Upper lobe of left lung (tissue), 6 donors: ENCODE data around the gene RAN. TPM values are rescaled to one million over a fixed set of nuclear protein-coding genes. Genes with fewer than 3 reads are reported as not detected.
"Not testable (repeated sequence)": the region's sequence is repeated elsewhere in the genome, so short reads cannot be mapped to it uniquely, and the experiment has no call there.

Source experiments
- ATAC-seq, 2 donors: fragments of 200-7000 bp; cut with Tn5 transposase; one replicate each; pipeline ENCODE4 v1.9.1; 2022; ENCODE audit warnings: mild to moderate bottlenecking in 2 of 2, moderate library complexity in 2 of 2; ENCODE audit not compliant: low FRiP score in 2 of 2
- DNase-seq, 2 donors: peaks; one replicate each; pipeline ENCODE4 v3.0.0-alpha.2; 2019 to 2020
- H3K27ac ChIP-seq, 4 donors: fragments of 200-600 bp; sonication (generic); one replicate each; pipeline ENCODE4 v1.5.1; 2016 to 2019
- H3K27me3 ChIP-seq, 4 donors: fragments of 200-600 bp; sonication (generic); one replicate each; pipeline ENCODE4 v1.5.1; 2017 to 2019
- H3K36me3 ChIP-seq, 4 donors: fragments of 200-600 bp; sonication (generic); one replicate each; pipeline ENCODE4 v1.5.1; 2016 to 2019
- H3K4me1 ChIP-seq, 4 donors: fragments of 200-600 bp; sonication (generic); one replicate each; pipeline ENCODE4 v1.5.1; 2018 to 2019
- H3K4me3 ChIP-seq, 4 donors: fragments of 200-600 bp; sonication (generic); one replicate each; pipeline ENCODE4 v1.5.1; 2017 to 2019; ENCODE audit warnings: mild to moderate bottlenecking in 2 of 4, moderate library complexity in 1 of 4
- H3K9me3 ChIP-seq, 4 donors: fragments of 200-600 bp; sonication (generic); one replicate each; pipeline ENCODE4 v1.5.1; 2018 to 2019
- CTCF ChIP-seq, 6 experiments: fragments of 450-650 bp in 4 of 6; fragments of 200-600 bp in 2 of 6; sonication (generic) in 2 of 6; IDR thresholded peaks; one replicate each; pipeline ENCODE4 v1.5.1; 2016 to 2019; ENCODE audit warnings: antibody characterized with exemption in 6 of 6
- EP300 ChIP-seq, 4 donors: sonication (generic); formaldehyde crosslinking; IDR thresholded peaks; one replicate each; pipeline ENCODE4 v1.5.1; 2017; ENCODE audit warnings: antibody characterized with exemption in 4 of 4, control low read depth in 2 of 4
- POLR2A ChIP-seq, 4 donors: fragments of 450-650 bp; IDR thresholded peaks; one replicate each; pipeline ENCODE4 v1.5.1; 2016 to 2017; ENCODE audit warnings: antibody characterized with exemption in 4 of 4, mild to moderate bottlenecking in 2 of 4
- POLR2AphosphoS5 ChIP-seq, 2 donors: sonication (generic); formaldehyde crosslinking; IDR thresholded peaks; one replicate each; pipeline ENCODE4 v1.5.1; 2017; ENCODE audit warnings: antibody characterized with exemption in 2 of 2
- WGBS, 2 donors: methylation state at CpG; one replicate each; pipeline ENCODE4 v1.1.5; 2017 to 2018; 5-methylcytosine and 5-hydroxymethylcytosine counted together
- total RNA-seq, 6 donors: library from RNA; depleted of rRNA in 4 of 6; stranded (reverse); fragments of >200 nt in 4 of 6; gene quantifications; one replicate each; pipeline versions ENCODE4 v1.1.0 to v1.2.1, GENCODE V29; 2016 to 2021
- donor health status: DM: no; HTN: no; CAD: no; lungs with moderate emphysema.
- donor health status: DM: no; HTN: yes; CAD: no; lungs with severe emphysema.

RAN gene
- total RNA-seq, 6 donors from 2014 or later: 75.4 to 406 (median 188) TPM

- peak in 1 of 2 donors; percentile 11 for ATAC-seq
- H3K4me3 ChIP-seq: peak overlapping the region in 2 of 4 donors; percentile 20 to 37
Measured at GRCh38 chr12:130880411-130880885, 8.6 kb downstream of the RAN start.

GRCh38 chr12:130881046-130881445 lies 9.2 kb downstream of the RAN start:
- Histone ChIP-seq H3K9me3 (no peaks in the 10 kb centered on the region), H3K4me1 (peaks cover 0 to 5% (median 0%) of the 10 kb centered on the region in 4 donors), H3K36me3 (peaks cover 4 to 16% (median 7%) of the 10 kb centered on the region in 4 donors), H3K27ac (no peak overlapping the region), H3K4me3 (no peak overlapping the region), H3K27me3 (no peaks in the 10 kb centered on the region)
- TF ChIP-seq POLR2AphosphoS5 (IDR thresholded peaks at IDR 0.05) (no peak), CTCF (IDR thresholded peaks at IDR 0.05) (no peak), EP300 (IDR thresholded peaks at IDR 0.05) (no peak), POLR2A (IDR thresholded peaks at IDR 0.05) (no peak)
- ATAC-seq (peak; percentile 13 to 28), DNase-seq (no peak)
- 86 to 88% methylated on average over 5 of the region's 5 CpGs for WGBS, 2 donors

More at GRCh38 chr12:130880411-130880885, 8.6 kb downstream of the RAN start:
- 42 to 48% methylated on average over 10 of the region's 10 CpGs for WGBS, 2 donors
- no peak overlapping the region for H3K27ac ChIP-seq
- peaks cover 0 to 5% (median 0%) of the 10 kb centered on the region in 4 donors for H3K4me1 ChIP-seq
- peaks cover 9 to 22% (median 13%) of the 10 kb centered on the region in 4 donors for H3K36me3 ChIP-seq
- DNase-seq: no peak
- no peaks in the 10 kb centered on the region for H3K9me3 ChIP-seq
- H3K27me3 ChIP-seq: no peaks in the 10 kb centered on the region
- no peak for TF ChIP-seq EP300 (IDR thresholded peaks at IDR 0.05)
- TF ChIP-seq CTCF (IDR thresholded peaks at IDR 0.05): no peak
- no peak for TF ChIP-seq POLR2A (IDR thresholded peaks at IDR 0.05)
- no peak for TF ChIP-seq POLR2AphosphoS5 (IDR thresholded peaks at IDR 0.05)

- Histone ChIP-seq H3K27me3 (no peaks in the 10 kb centered on the region), H3K36me3 (peaks cover 3 to 11% (median 3%) of the 10 kb centered on the region in 4 donors), H3K4me1 (peaks cover 0 to 5% (median 0%) of the 10 kb centered on the region in 4 donors), H3K9me3 (no peaks in the 10 kb centered on the region), H3K4me3 (no peak overlapping the region), H3K27ac (no peak overlapping the region)
- no peak for DNase-seq
- TF ChIP-seq CTCF (IDR thresholded peaks at IDR 0.05) (no peak), POLR2AphosphoS5 (IDR thresholded peaks at IDR 0.05) (no peak), EP300 (IDR thresholded peaks at IDR 0.05) (no peak), POLR2A (IDR thresholded peaks at IDR 0.05) (no peak)
- ATAC-seq: no peak
- WGBS, 2 donors: 100% methylated on average over 1 of the region's 1 CpG
Measured at GRCh38 chr12:130881548-130881947, 9.7 kb downstream of the RAN start.

GRCh38 chr12:130887190-130887589 lies 15.3 kb downstream of the RAN start:
- not testable (repeated sequence) for H3K27me3 ChIP-seq, H3K4me1 ChIP-seq, H3K27ac ChIP-seq, H3K4me3 ChIP-seq, H3K9me3 ChIP-seq, ATAC-seq, H3K36me3 ChIP-seq, DNase-seq
- WGBS, 2 donors: 64 to 75% methylated on average over 10 of the region's 17 CpGs

GRCh38 chr12:130904064-130904463 lies 32.2 kb downstream of the RAN start:
- TF ChIP-seq EP300 (IDR thresholded peaks at IDR 0.05) (no peak), CTCF (IDR thresholded peaks at IDR 0.05) (no peak), POLR2A (IDR thresholded peaks at IDR 0.05) (no peak), POLR2AphosphoS5 (IDR thresholded peaks at IDR 0.05) (no peak)
- Histone ChIP-seq H3K27me3 (no peaks in the 10 kb centered on the region), H3K4me3 (no peak overlapping the region), H3K4me1 (no peaks in the 10 kb centered on the region), H3K36me3 (no peaks in the 10 kb centered on the region), H3K27ac (no peak overlapping the region), H3K9me3 (no peaks in the 10 kb centered on the region)
- 87 to 91% methylated on average over 2 of the region's 2 CpGs for WGBS, 2 donors
- DNase-seq: no peak
- ATAC-seq: no peak

- DNase-seq: peak in 1 of 2 donors; percentile 51
- H3K27me3 ChIP-seq, H3K9me3 ChIP-seq, H3K4me1 ChIP-seq, H3K4me3 ChIP-seq, H3K27ac ChIP-seq, ATAC-seq, H3K36me3 ChIP-seq: not testable (repeated sequence)
- WGBS, 2 donors: 84% methylated on average over 12 of the region's 31 CpGs; no CpG with 5 or more reads in 1 of the 2 donors
Measured at GRCh38 chr12:130904936-130905455, 33.1 kb downstream of the RAN start.
